Neural progenitor cell (in vitro differentiated cells): ENCODE data around the gene SFR1. TPM values are rescaled to one million over a fixed set of nuclear protein-coding genes. Genes with fewer than 3 reads are reported as not detected.

Experiments used
- DNase-seq: peaks from one replicate; pipeline ENCODE4 v3.0.0-alpha.2; 2016; ENCODE audit warnings: low spot score
- H2AFZ ChIP-seq: fragments of 200-600 bp; sonication (generic); replicated peaks from 2 replicates; pipeline ENCODE4 v1.6.1; 2016; ENCODE audit warnings: antibody characterized with exemption
- H3F3A ChIP-seq: fragments of 200-600 bp; sonication (generic); 2 replicates; pipeline ENCODE4 v1.6.1; 2016; ENCODE audit warnings: antibody characterized with exemption, low read depth
- H3K27ac ChIP-seq: fragments of 200-600 bp; sonication (generic); 2 replicates; pipeline ENCODE4 v1.5.1; 2016; ENCODE audit warnings: mild to moderate bottlenecking
- H3K27me3 ChIP-seq: fragments of 200-600 bp; sonication (generic); 2 replicates; pipeline ENCODE4 v1.6.1; 2016; ENCODE audit warnings: mild to moderate bottlenecking, moderate library complexity
- H3K36me3 ChIP-seq: fragments of 200-600 bp; sonication (generic); 2 replicates; pipeline ENCODE4 v1.5.1; 2016
- H3K4me1 ChIP-seq: fragments of 200-600 bp; sonication (generic); 2 replicates; pipeline ENCODE4 v1.6.1; 2016; ENCODE audit warnings: mixed run types
- H3K4me2 ChIP-seq: fragments of 200-600 bp; sonication (generic); 2 replicates; pipeline ENCODE4 v1.6.1; 2016
- H3K4me3 ChIP-seq: fragments of 200-600 bp; sonication (generic); 2 replicates; pipeline ENCODE4 v1.5.1; 2016
- H3K79me2 ChIP-seq: fragments of 200-600 bp; sonication (generic); 2 replicates; pipeline ENCODE4 v1.6.1; 2016; ENCODE audit warnings: low read depth
- H3K9ac ChIP-seq: fragments of 200-600 bp; sonication (generic); 2 replicates; pipeline ENCODE4 v1.6.1; 2016
- H3K9me3 ChIP-seq: fragments of 200-600 bp; sonication (generic); 2 replicates; pipeline ENCODE4 v1.5.1; 2016; ENCODE audit warnings: low read depth
- H4K20me1 ChIP-seq: fragments of 200-600 bp; sonication (generic); 2 replicates; pipeline ENCODE4 v1.6.1; 2016; ENCODE audit warnings: low read depth
- H3K27ac Mint-ChIP-seq: 3 replicates; pipeline ENCODE4 v1.8.0; 2021; ENCODE audit warnings: mixed read lengths
- H3K27me3 Mint-ChIP-seq: 2 replicates; pipeline ENCODE4 v1.8.0; 2022; ENCODE audit warnings: low read depth, mild to moderate bottlenecking, inconsistent platforms, moderate library complexity, mixed read lengths; ENCODE audit not compliant: insufficient read depth
- H3K36me3 Mint-ChIP-seq: 3 replicates; pipeline ENCODE4 v1.8.0; 2021; ENCODE audit warnings: mixed read lengths
- H3K4me1 Mint-ChIP-seq: 3 replicates; pipeline ENCODE4 v1.8.0; 2021; ENCODE audit warnings: mixed read lengths
- H3K4me3 Mint-ChIP-seq: 3 replicates; pipeline ENCODE4 v1.8.0; 2021; ENCODE audit warnings: mild to moderate bottlenecking, moderate library complexity, mixed read lengths
- H3K9me3 Mint-ChIP-seq: 3 replicates; pipeline ENCODE4 v1.8.0; 2020; ENCODE audit warnings: mixed read lengths
- EZH2 ChIP-seq: fragments of 200-600 bp; sonication (generic); IDR thresholded peaks from 2 replicates; pipeline ENCODE4 v1.6.1; 2017; ENCODE audit warnings: antibody characterized with exemption, mild to moderate bottlenecking, moderate library complexity
- EZH2phosphoT487 ChIP-seq: fragments of 200-600 bp; sonication (generic); IDR thresholded peaks from 2 replicates; pipeline ENCODE4 v1.6.1; 2017; ENCODE audit warnings: antibody characterized with exemption
- total RNA-seq: library from RNA; depleted of rRNA; stranded (reverse); fragments of >200 nt; gene quantifications from 2 replicates; pipeline ENCODE4 v1.2.3, GENCODE V29; 2015; ENCODE audit warnings: low replicate concordance
- TF ChIP-seq, protein P1 (sequence below): fragments of 200-600 bp; sonication (generic); IDR thresholded peaks from 2 replicates; pipeline ENCODE4 v1.5.1; 2017; ENCODE audit warnings: antibody characterized with exemption, mild to moderate bottlenecking

The SFR1 gene
- total RNA-seq, 1 donor from 2014 or later = 18.2 TPM

DNA sequence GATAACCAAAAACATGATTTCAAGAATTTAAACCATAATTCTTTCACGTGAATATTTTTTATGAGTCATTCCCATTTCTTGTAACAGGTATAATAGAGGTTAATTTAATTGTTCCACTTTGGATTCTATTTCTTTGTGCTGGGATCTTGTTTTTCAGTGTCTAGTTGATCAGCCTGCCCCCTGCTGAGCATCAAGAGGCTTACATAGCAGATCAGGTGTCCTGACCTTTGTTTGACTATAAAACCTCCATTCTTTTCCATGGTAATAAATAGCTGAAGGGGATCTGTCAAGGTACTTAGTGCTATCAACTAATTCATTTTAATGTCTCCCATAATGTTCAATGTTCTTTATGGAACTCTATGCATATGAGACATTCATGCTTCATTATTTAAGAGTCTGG lies 41.2 kb upstream of the SFR1 start:
- H3K4me3 Mint-ChIP-seq = no peak overlapping the region
- Histone ChIP-seq H3K4me3 (no peak overlapping the region), H3K36me3 (no peaks in the 10 kb centered on the region), H3K4me1 (peaks cover 47% of the 10 kb centered on the region), H3K79me2 (no peaks in the 10 kb centered on the region), H3K4me2 (peak overlapping the region; percentile 1), H2AFZ (no peak overlapping the region), H3F3A (peaks cover 30% of the 10 kb centered on the region), H4K20me1 (no peaks in the 10 kb centered on the region), H3K27me3 (no peaks in the 10 kb centered on the region), H3K9me3 (no peaks in the 10 kb centered on the region), H3K27ac (no peak overlapping the region), H3K9ac (no peak overlapping the region)
- H3K36me3 Mint-ChIP-seq = no peaks in the 10 kb centered on the region
- H3K27ac Mint-ChIP-seq = no peak overlapping the region
- TF ChIP-seq, protein P1, sequence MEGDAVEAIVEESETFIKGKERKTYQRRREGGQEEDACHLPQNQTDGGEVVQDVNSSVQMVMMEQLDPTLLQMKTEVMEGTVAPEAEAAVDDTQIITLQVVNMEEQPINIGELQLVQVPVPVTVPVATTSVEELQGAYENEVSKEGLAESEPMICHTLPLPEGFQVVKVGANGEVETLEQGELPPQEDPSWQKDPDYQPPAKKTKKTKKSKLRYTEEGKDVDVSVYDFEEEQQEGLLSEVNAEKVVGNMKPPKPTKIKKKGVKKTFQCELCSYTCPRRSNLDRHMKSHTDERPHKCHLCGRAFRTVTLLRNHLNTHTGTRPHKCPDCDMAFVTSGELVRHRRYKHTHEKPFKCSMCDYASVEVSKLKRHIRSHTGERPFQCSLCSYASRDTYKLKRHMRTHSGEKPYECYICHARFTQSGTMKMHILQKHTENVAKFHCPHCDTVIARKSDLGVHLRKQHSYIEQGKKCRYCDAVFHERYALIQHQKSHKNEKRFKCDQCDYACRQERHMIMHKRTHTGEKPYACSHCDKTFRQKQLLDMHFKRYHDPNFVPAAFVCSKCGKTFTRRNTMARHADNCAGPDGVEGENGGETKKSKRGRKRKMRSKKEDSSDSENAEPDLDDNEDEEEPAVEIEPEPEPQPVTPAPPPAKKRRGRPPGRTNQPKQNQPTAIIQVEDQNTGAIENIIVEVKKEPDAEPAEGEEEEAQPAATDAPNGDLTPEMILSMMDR = peak; percentile 32
- TF ChIP-seq EZH2 (no peak), EZH2phosphoT487 (peak; percentile 49)
- no peaks in the 10 kb centered on the region for H3K27me3 Mint-ChIP-seq
- peaks cover 11% of the 10 kb centered on the region for H3K4me1 Mint-ChIP-seq
- no peaks in the 10 kb centered on the region for H3K9me3 Mint-ChIP-seq
- peak; percentile 83 for DNase-seq

DNA sequence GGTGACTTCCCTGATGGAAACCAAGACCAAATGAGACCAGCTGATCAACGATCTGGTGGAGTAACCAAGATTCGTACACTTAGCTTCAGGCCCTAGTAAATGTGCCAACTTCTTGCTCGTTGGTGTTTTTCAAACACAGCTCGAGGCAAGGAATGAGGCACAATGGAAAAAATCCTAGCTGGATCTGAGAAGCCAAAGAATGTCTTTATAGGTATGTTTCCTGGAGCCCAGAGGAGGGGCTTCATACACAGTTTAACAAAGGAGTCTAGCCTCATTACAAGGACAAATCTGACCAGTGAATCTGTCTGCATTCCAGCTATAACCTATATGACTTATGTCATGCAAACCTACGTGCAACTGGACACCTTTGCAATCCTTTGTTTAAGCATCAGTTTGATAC lies 40.0 kb upstream of the SFR1 start:
- H3K4me3 Mint-ChIP-seq = no peak overlapping the region
- Histone ChIP-seq H3K9me3 (no peaks in the 10 kb centered on the region), H3K9ac (no peak overlapping the region), H3K4me2 (no peak overlapping the region), H4K20me1 (no peaks in the 10 kb centered on the region), H3K27me3 (no peaks in the 10 kb centered on the region), H3K4me3 (no peak overlapping the region), H2AFZ (peak overlapping the region; percentile 39), H3K27ac (no peak overlapping the region), H3F3A (peaks cover 18% of the 10 kb centered on the region), H3K36me3 (no peaks in the 10 kb centered on the region), H3K4me1 (peaks cover 36% of the 10 kb centered on the region), H3K79me2 (no peaks in the 10 kb centered on the region)
- H3K4me1 Mint-ChIP-seq = peaks cover 11% of the 10 kb centered on the region
- H3K27ac Mint-ChIP-seq = no peak overlapping the region
- TF ChIP-seq EZH2 (no peak), EZH2phosphoT487 (no peak)
- TF ChIP-seq, protein P1 = no peak
- no peaks in the 10 kb centered on the region for H3K36me3 Mint-ChIP-seq
- no peaks in the 10 kb centered on the region for H3K27me3 Mint-ChIP-seq
- no peak for DNase-seq
- no peaks in the 10 kb centered on the region for H3K9me3 Mint-ChIP-seq

DNA sequence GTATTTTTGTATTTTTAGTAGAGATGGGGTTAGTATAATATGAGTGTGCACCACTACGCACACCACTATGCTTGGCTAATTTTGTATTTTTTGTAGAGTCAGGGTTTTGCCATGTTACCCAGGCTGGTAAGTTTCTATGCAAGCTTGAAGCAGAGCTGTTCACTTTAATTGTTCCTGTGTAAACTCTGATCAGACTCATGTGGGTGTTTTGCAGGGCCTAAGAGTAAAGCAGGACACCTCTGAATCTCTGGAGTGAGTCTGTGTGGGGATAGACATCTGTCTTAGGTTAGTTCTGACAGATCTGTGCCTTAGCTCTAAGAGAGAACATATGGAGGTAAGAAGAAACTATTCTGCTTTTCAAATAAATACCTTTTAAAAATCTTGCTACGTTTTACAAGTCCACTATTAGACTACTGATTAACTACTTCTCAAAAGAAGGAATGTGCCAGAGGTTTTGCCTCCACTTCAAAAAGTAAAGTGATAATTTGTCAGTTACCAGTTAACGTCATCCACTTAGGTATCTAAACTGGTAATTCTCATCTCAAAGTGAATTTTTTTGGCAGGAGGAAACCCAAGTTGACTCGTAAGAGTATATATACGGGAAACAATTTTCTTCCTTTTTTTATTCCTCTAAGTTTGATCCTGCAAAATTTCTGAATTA lies 37.4 kb upstream of the SFR1 start:
- H3K4me3 ChIP-seq = no peak overlapping the region
- no peaks in the 10 kb centered on the region for H3K36me3 ChIP-seq
- Mint-ChIP-seq H3K27ac (no peak overlapping the region), H3K4me1 (peaks cover 11% of the 10 kb centered on the region), H3K9me3 (no peaks in the 10 kb centered on the region), H3K4me3 (no peak overlapping the region), H3K27me3 (no peaks in the 10 kb centered on the region), H3K36me3 (no peaks in the 10 kb centered on the region)
- TF ChIP-seq, protein P1 = no peak
- TF ChIP-seq EZH2phosphoT487 = no peak
- no peak overlapping the region for H3K4me2 ChIP-seq
- no peaks in the 10 kb centered on the region for H3K9me3 ChIP-seq
- no peaks in the 10 kb centered on the region for H3K79me2 ChIP-seq
- no peak for DNase-seq
- no peak overlapping the region for H3K9ac ChIP-seq
- H3K4me1 ChIP-seq = peaks cover 25% of the 10 kb centered on the region
- H3K27ac ChIP-seq = no peak overlapping the region
- H2AFZ ChIP-seq = no peak overlapping the region
- H3F3A ChIP-seq = peaks cover 5% of the 10 kb centered on the region
- no peaks in the 10 kb centered on the region for H3K27me3 ChIP-seq
- H4K20me1 ChIP-seq = no peaks in the 10 kb centered on the region
